Neural progenitor cell (in vitro differentiated cells): ENCODE measurements around the gene B3GNT9. TPM values are rescaled to one million over a fixed set of nuclear protein-coding genes. Genes with fewer than 3 reads are reported as not detected.

ENCODE experiments used
- DNase-seq: peaks from one replicate; pipeline ENCODE4 v3.0.0-alpha.2; 2016; ENCODE audit warnings: low spot score
- H2AFZ ChIP-seq: fragments of 200-600 bp; sonication (generic); replicated peaks from 2 replicates; pipeline ENCODE4 v1.6.1; 2016; ENCODE audit warnings: antibody characterized with exemption
- H3F3A ChIP-seq: fragments of 200-600 bp; sonication (generic); 2 replicates; pipeline ENCODE4 v1.6.1; 2016; ENCODE audit warnings: antibody characterized with exemption, low read depth
- H3K27ac ChIP-seq: fragments of 200-600 bp; sonication (generic); 2 replicates; pipeline ENCODE4 v1.5.1; 2016; ENCODE audit warnings: mild to moderate bottlenecking
- H3K27me3 ChIP-seq: fragments of 200-600 bp; sonication (generic); 2 replicates; pipeline ENCODE4 v1.6.1; 2016; ENCODE audit warnings: mild to moderate bottlenecking, moderate library complexity
- H3K36me3 ChIP-seq: fragments of 200-600 bp; sonication (generic); 2 replicates; pipeline ENCODE4 v1.5.1; 2016
- H3K4me1 ChIP-seq: fragments of 200-600 bp; sonication (generic); 2 replicates; pipeline ENCODE4 v1.6.1; 2016; ENCODE audit warnings: mixed run types
- H3K4me2 ChIP-seq: fragments of 200-600 bp; sonication (generic); 2 replicates; pipeline ENCODE4 v1.6.1; 2016
- H3K4me3 ChIP-seq: fragments of 200-600 bp; sonication (generic); 2 replicates; pipeline ENCODE4 v1.5.1; 2016
- H3K79me2 ChIP-seq: fragments of 200-600 bp; sonication (generic); 2 replicates; pipeline ENCODE4 v1.6.1; 2016; ENCODE audit warnings: low read depth
- H3K9ac ChIP-seq: fragments of 200-600 bp; sonication (generic); 2 replicates; pipeline ENCODE4 v1.6.1; 2016
- H3K9me3 ChIP-seq: fragments of 200-600 bp; sonication (generic); 2 replicates; pipeline ENCODE4 v1.5.1; 2016; ENCODE audit warnings: low read depth
- H4K20me1 ChIP-seq: fragments of 200-600 bp; sonication (generic); 2 replicates; pipeline ENCODE4 v1.6.1; 2016; ENCODE audit warnings: low read depth
- H3K27ac Mint-ChIP-seq: 3 replicates; pipeline ENCODE4 v1.8.0; 2021; ENCODE audit warnings: mixed read lengths
- H3K27me3 Mint-ChIP-seq: 2 replicates; pipeline ENCODE4 v1.8.0; 2022; ENCODE audit warnings: low read depth, mild to moderate bottlenecking, inconsistent platforms, moderate library complexity, mixed read lengths; ENCODE audit not compliant: insufficient read depth
- H3K36me3 Mint-ChIP-seq: 3 replicates; pipeline ENCODE4 v1.8.0; 2021; ENCODE audit warnings: mixed read lengths
- H3K4me1 Mint-ChIP-seq: 3 replicates; pipeline ENCODE4 v1.8.0; 2021; ENCODE audit warnings: mixed read lengths
- H3K4me3 Mint-ChIP-seq: 3 replicates; pipeline ENCODE4 v1.8.0; 2021; ENCODE audit warnings: mild to moderate bottlenecking, moderate library complexity, mixed read lengths
- H3K9me3 Mint-ChIP-seq: 3 replicates; pipeline ENCODE4 v1.8.0; 2020; ENCODE audit warnings: mixed read lengths
- CTCF ChIP-seq: fragments of 200-600 bp; sonication (generic); IDR thresholded peaks from 2 replicates; pipeline ENCODE4 v1.5.1; 2017; ENCODE audit warnings: antibody characterized with exemption, mild to moderate bottlenecking
- EZH2 ChIP-seq: fragments of 200-600 bp; sonication (generic); IDR thresholded peaks from 2 replicates; pipeline ENCODE4 v1.6.1; 2017; ENCODE audit warnings: antibody characterized with exemption, mild to moderate bottlenecking, moderate library complexity
- EZH2phosphoT487 ChIP-seq: fragments of 200-600 bp; sonication (generic); IDR thresholded peaks from 2 replicates; pipeline ENCODE4 v1.6.1; 2017; ENCODE audit warnings: antibody characterized with exemption
- total RNA-seq: library from RNA; depleted of rRNA; stranded (reverse); fragments of >200 nt; gene quantifications from 2 replicates; pipeline ENCODE4 v1.2.3, GENCODE V29; 2015; ENCODE audit warnings: low replicate concordance

Gene B3GNT9
- total RNA-seq, 1 donor from 2014 or later: 2.6 TPM

- peaks cover 8% of the 10 kb centered on the region for H3K4me1 Mint-ChIP-seq
- DNase-seq: no peak
- H3K79me2 ChIP-seq: no peaks in the 10 kb centered on the region
- H3K4me2 ChIP-seq: no peak overlapping the region
- no peak overlapping the region for H3K4me3 ChIP-seq
- H3K36me3 Mint-ChIP-seq: peaks cover 13% of the 10 kb centered on the region
- no peak overlapping the region for H2AFZ ChIP-seq
- peaks cover 30% of the 10 kb centered on the region for H3F3A ChIP-seq
- H3K27ac Mint-ChIP-seq: no peak overlapping the region
- peaks cover 2% of the 10 kb centered on the region for H3K9me3 Mint-ChIP-seq
- H3K27ac ChIP-seq: no peak overlapping the region
- H3K27me3 Mint-ChIP-seq: peaks cover 39% of the 10 kb centered on the region
- TF ChIP-seq EZH2phosphoT487 (no peak), EZH2 (no peak), CTCF (no peak)
- H3K9me3 ChIP-seq: no peaks in the 10 kb centered on the region
- no peak overlapping the region for H3K9ac ChIP-seq
- H4K20me1 ChIP-seq: peaks cover 5% of the 10 kb centered on the region
- H3K27me3 ChIP-seq: peaks cover 47% of the 10 kb centered on the region
- no peaks in the 10 kb centered on the region for H3K36me3 ChIP-seq
- H3K4me3 Mint-ChIP-seq: peak overlapping the region; percentile 68
- no peaks in the 10 kb centered on the region for H3K4me1 ChIP-seq
Measured at GRCh38 chr16:67148656-67149275, 2.0 kb downstream of the B3GNT9 start.

- H3K4me3 Mint-ChIP-seq: no peak overlapping the region
- H3K27me3 ChIP-seq: peaks cover 41% of the 10 kb centered on the region
- H3K4me2 ChIP-seq: no peak overlapping the region
- peaks cover 5% of the 10 kb centered on the region for H4K20me1 ChIP-seq
- H3K27me3 Mint-ChIP-seq: peaks cover 36% of the 10 kb centered on the region
- H3K4me1 ChIP-seq: no peaks in the 10 kb centered on the region
- H3K4me1 Mint-ChIP-seq: peaks cover 8% of the 10 kb centered on the region
- no peaks in the 10 kb centered on the region for H3K36me3 ChIP-seq
- no peak overlapping the region for H3K27ac ChIP-seq
- H2AFZ ChIP-seq: no peak overlapping the region
- TF ChIP-seq EZH2 (no peak), EZH2phosphoT487 (no peak), CTCF (no peak)
- no peak overlapping the region for H3K9ac ChIP-seq
- H3K79me2 ChIP-seq: no peaks in the 10 kb centered on the region
- no peak overlapping the region for H3K27ac Mint-ChIP-seq
- no peak for DNase-seq
- peaks cover 30% of the 10 kb centered on the region for H3F3A ChIP-seq
- H3K9me3 ChIP-seq: no peaks in the 10 kb centered on the region
- peaks cover 16% of the 10 kb centered on the region for H3K36me3 Mint-ChIP-seq
- no peak overlapping the region for H3K4me3 ChIP-seq
- H3K9me3 Mint-ChIP-seq: peaks cover 2% of the 10 kb centered on the region
Measured at GRCh38 chr16:67148221-67148620, 2.6 kb downstream of the B3GNT9 start.

GRCh38 chr16:67147437-67148140, 3.2 kb downstream of the B3GNT9 start:
- Histone ChIP-seq H4K20me1 (peaks cover 5% of the 10 kb centered on the region), H3K27me3 (peaks cover 35% of the 10 kb centered on the region), H3K4me1 (no peaks in the 10 kb centered on the region), H3K4me3 (no peak overlapping the region), H3K79me2 (no peaks in the 10 kb centered on the region), H3K36me3 (no peaks in the 10 kb centered on the region), H3K9ac (no peak overlapping the region), H3F3A (peaks cover 30% of the 10 kb centered on the region), H3K9me3 (no peaks in the 10 kb centered on the region), H3K27ac (no peak overlapping the region), H3K4me2 (no peak overlapping the region), H2AFZ (no peak overlapping the region)
- Mint-ChIP-seq H3K27me3 (peaks cover 29% of the 10 kb centered on the region), H3K4me3 (no peak overlapping the region), H3K36me3 (peaks cover 16% of the 10 kb centered on the region), H3K27ac (no peak overlapping the region), H3K9me3 (peaks cover 2% of the 10 kb centered on the region), H3K4me1 (peaks cover 8% of the 10 kb centered on the region)
- DNase-seq: no peak
- no peak for TF ChIP-seq EZH2
- no peak for TF ChIP-seq EZH2phosphoT487
- TF ChIP-seq CTCF: no peak
